Spinal cord (tissue), 10 donors: ENCODE results near the gene SLC6A2. TPM values are rescaled to one million over a fixed set of nuclear protein-coding genes. Genes with fewer than 3 reads are reported as not detected.

ENCODE experiments used
- DNase-seq, 6 donors: peaks; one replicate each; pipeline versions ENCODE4 v3.0.0 to v3.0.0-alpha.2; 2013 to 2015; ENCODE audit warnings: low spot score in 6 of 6, low read depth in 4 of 6
- H3K27ac ChIP-seq: one replicate; pipeline ENCODE4 v1.5.1; 2013; ENCODE audit warnings: low read depth, low read length, control low read depth
- H3K27me3 ChIP-seq: one replicate; pipeline ENCODE4 v1.6.1; 2013; ENCODE audit warnings: low read length; ENCODE audit not compliant: control insufficient read depth, insufficient read depth
- H3K36me3 ChIP-seq: one replicate; pipeline ENCODE4 v1.6.1; 2013; ENCODE audit warnings: low read length; ENCODE audit not compliant: control insufficient read depth, insufficient read depth
- H3K4me1 ChIP-seq: one replicate; pipeline ENCODE4 v1.6.1; 2013; ENCODE audit warnings: low read length; ENCODE audit not compliant: control insufficient read depth, insufficient read depth
- H3K4me3 ChIP-seq: one replicate; pipeline ENCODE4 v1.5.1; 2013; ENCODE audit warnings: low read depth, low read length, control low read depth
- H3K9me3 ChIP-seq: one replicate; pipeline ENCODE4 v1.6.1; 2013; ENCODE audit warnings: low read length; ENCODE audit not compliant: control insufficient read depth, insufficient read depth
- WGBS: methylation state at CpG from one replicate; pipeline ENCODE4 v1.1.5; 2013; ENCODE audit warnings: missing lambda C conversion rate; ENCODE audit not compliant: insufficient coverage; 5-methylcytosine and 5-hydroxymethylcytosine counted together
- polyA plus RNA-seq, 2 donors: library from polyadenylated mRNA; unstranded; fragments of 120-200 nt; gene quantifications; one replicate each; pipeline ENCODE4 v1.2.1, GENCODE V29; 2013; ENCODE audit not compliant: insufficient read length in 2 of 2
- total RNA-seq, 2 donors: library from RNA; depleted of rRNA in 1 of 2; stranded (reverse); fragments of 120-200 nt in 1 of 2; fragments of >200 nt in 1 of 2; gene quantifications; one replicate each; pipeline versions ENCODE4 v1.2.3 to v1.2.4, GENCODE V29; 2013 to 2014
- donor health status: healthy.

Gene SLC6A2
- total and polyA plus RNA-seq, 4 donors: 0.11 to 0.89 (median 0.18) TPM

GRCh38 chr16:55625843-55626242 lies 29.9 kb upstream of the SLC6A2 start:
- Histone ChIP-seq H3K36me3 (no peaks in the 10 kb centered on the region), H3K4me1 (no peaks in the 10 kb centered on the region), H3K9me3 (no peaks in the 10 kb centered on the region), H3K27me3 (no peaks in the 10 kb centered on the region), H3K4me3 (no peak overlapping the region), H3K27ac (no peak overlapping the region)
- 100% methylated on average over 1 of the region's 3 CpGs for WGBS
- DNase-seq: no peak

- H3K4me3 ChIP-seq: no peak overlapping the region
- H3K9me3 ChIP-seq: no peaks in the 10 kb centered on the region
- DNase-seq: no peak
- H3K4me1 ChIP-seq: no peaks in the 10 kb centered on the region
- H3K27me3 ChIP-seq: no peaks in the 10 kb centered on the region
- no peaks in the 10 kb centered on the region for H3K36me3 ChIP-seq
- no peak overlapping the region for H3K27ac ChIP-seq
- 70% methylated on average over 5 of the region's 6 CpGs for WGBS
These were observed 27.4 kb upstream of the SLC6A2 start for GRCh38 chr16:55628306-55628968.

GRCh38 chr16:55630774-55631173 lies 25.0 kb upstream of the SLC6A2 start:
- no peaks in the 10 kb centered on the region for H3K4me1 ChIP-seq
- H3K36me3 ChIP-seq: no peaks in the 10 kb centered on the region
- no peak overlapping the region for H3K27ac ChIP-seq
- H3K27me3 ChIP-seq: no peaks in the 10 kb centered on the region
- no peak overlapping the region for H3K4me3 ChIP-seq
- no peak for DNase-seq
- H3K9me3 ChIP-seq: no peaks in the 10 kb centered on the region

GRCh38 chr16:55632259-55632658 lies 23.5 kb upstream of the SLC6A2 start:
- Histone ChIP-seq H3K4me3 (no peak overlapping the region), H3K9me3 (no peaks in the 10 kb centered on the region), H3K36me3 (no peaks in the 10 kb centered on the region), H3K27me3 (no peaks in the 10 kb centered on the region), H3K4me1 (peaks cover 3% of the 10 kb centered on the region), H3K27ac (no peak overlapping the region)
- no peak for DNase-seq

GRCh38 chr16:55634193-55634592 lies 21.6 kb upstream of the SLC6A2 start:
- H3K27ac ChIP-seq: no peak overlapping the region
- peaks cover 3% of the 10 kb centered on the region for H3K4me1 ChIP-seq
- no peak overlapping the region for H3K4me3 ChIP-seq
- no peaks in the 10 kb centered on the region for H3K36me3 ChIP-seq
- no peaks in the 10 kb centered on the region for H3K27me3 ChIP-seq
- DNase-seq: no peak
- H3K9me3 ChIP-seq: no peaks in the 10 kb centered on the region

GRCh38 chr16:55638256-55638655 lies 17.5 kb upstream of the SLC6A2 start:
- Histone ChIP-seq H3K9me3 (no peaks in the 10 kb centered on the region), H3K4me1 (peaks cover 3% of the 10 kb centered on the region), H3K36me3 (no peaks in the 10 kb centered on the region), H3K4me3 (no peak overlapping the region), H3K27me3 (peaks cover 2% of the 10 kb centered on the region), H3K27ac (no peak overlapping the region)
- WGBS: no CpG with 5 or more reads among the region's 5 CpGs
- DNase-seq: no peak

GRCh38 chr16:55640701-55641327 lies 15.0 kb upstream of the SLC6A2 start:
- 100% methylated on average over 2 of the region's 9 CpGs for WGBS
- Histone ChIP-seq H3K9me3 (no peaks in the 10 kb centered on the region), H3K27ac (no peak overlapping the region), H3K4me3 (no peak overlapping the region), H3K27me3 (peaks cover 2% of the 10 kb centered on the region), H3K4me1 (peaks cover 3% of the 10 kb centered on the region), H3K36me3 (no peaks in the 10 kb centered on the region)
- DNase-seq: no peak

GRCh38 chr16:55641430-55642056 lies 14.2 kb upstream of the SLC6A2 start:
- peaks cover 3% of the 10 kb centered on the region for H3K4me1 ChIP-seq
- 87% methylated on average over 6 of the region's 7 CpGs for WGBS
- no peak overlapping the region for H3K27ac ChIP-seq
- H3K27me3 ChIP-seq: peaks cover 2% of the 10 kb centered on the region
- no peaks in the 10 kb centered on the region for H3K36me3 ChIP-seq
- no peaks in the 10 kb centered on the region for H3K9me3 ChIP-seq
- H3K4me3 ChIP-seq: no peak overlapping the region
- DNase-seq: no peak

GRCh38 chr16:55642611-55643010 lies 13.2 kb upstream of the SLC6A2 start:
- no peaks in the 10 kb centered on the region for H3K36me3 ChIP-seq
- 67% methylated on average over 1 of the region's 3 CpGs for WGBS
- H3K4me3 ChIP-seq: no peak overlapping the region
- no peak for DNase-seq
- H3K27ac ChIP-seq: no peak overlapping the region
- H3K27me3 ChIP-seq: peaks cover 2% of the 10 kb centered on the region
- H3K4me1 ChIP-seq: no peaks in the 10 kb centered on the region
- no peaks in the 10 kb centered on the region for H3K9me3 ChIP-seq
